Peyer's patch (tissue), 4 donors: ENCODE results near the gene L1CAM. TPM values are rescaled to one million over a fixed set of nuclear protein-coding genes. Genes with fewer than 3 reads are reported as not detected.

Source experiments
- DNase-seq, 3 donors: peaks; one replicate each; pipeline ENCODE4 v3.0.0-alpha.2; 2017 to 2019
- H3K27ac ChIP-seq, 4 donors: fragments of 200-600 bp; sonication (generic); one replicate each; pipeline ENCODE4 v1.5.1; 2016 to 2019
- H3K27me3 ChIP-seq, 2 donors: fragments of 200-600 bp; sonication (generic); one replicate each; pipeline ENCODE4 v1.5.1; 2019
- H3K36me3 ChIP-seq, 3 donors: fragments of 200-600 bp; sonication (generic); one replicate each; pipeline ENCODE4 v1.5.1; 2016 to 2019
- H3K4me1 ChIP-seq, 4 donors: fragments of 200-600 bp; sonication (generic); one replicate each; pipeline ENCODE4 v1.5.1; 2016 to 2019
- H3K4me3 ChIP-seq, 4 donors: fragments of 200-600 bp; sonication (generic); 1 replicate in 3 of 4; 2 replicates in 1 of 4; pipeline ENCODE4 v1.5.1; 2016 to 2019; ENCODE audit warnings: mild to moderate bottlenecking in 1 of 4
- H3K9me3 ChIP-seq, 4 donors: fragments of 200-600 bp; sonication (generic); one replicate each; pipeline ENCODE4 v1.5.1; 2016 to 2019; ENCODE audit warnings: mild to moderate bottlenecking in 1 of 4
- POLR2A ChIP-seq, 2 donors: fragments of 450-650 bp; IDR thresholded peaks; one replicate each; pipeline ENCODE4 v1.5.1; 2017; ENCODE audit warnings: antibody characterized with exemption in 2 of 2, mild to moderate bottlenecking in 2 of 2, moderate library complexity in 2 of 2
- total RNA-seq, 4 donors: library from RNA; depleted of rRNA; stranded (reverse); fragments of >200 nt; gene quantifications; one replicate each; pipeline ENCODE4 v1.1.0, GENCODE V29; 2016
- TF ChIP-seq, protein P1 (sequence below), 6 experiments: fragments of 450-650 bp in 4 of 6; fragments of 200-600 bp in 2 of 6; sonication (generic) in 1 of 6; IDR thresholded peaks; one replicate each; pipeline ENCODE4 v1.5.1; 2017 to 2019; ENCODE audit warnings: antibody characterized with exemption in 6 of 6, mild to moderate bottlenecking in 3 of 6, moderate library complexity in 1 of 6

Gene L1CAM
- total RNA-seq, 4 donors from 2014 or later = 1.8 to 7.4 (median 4.6) TPM

DNA sequence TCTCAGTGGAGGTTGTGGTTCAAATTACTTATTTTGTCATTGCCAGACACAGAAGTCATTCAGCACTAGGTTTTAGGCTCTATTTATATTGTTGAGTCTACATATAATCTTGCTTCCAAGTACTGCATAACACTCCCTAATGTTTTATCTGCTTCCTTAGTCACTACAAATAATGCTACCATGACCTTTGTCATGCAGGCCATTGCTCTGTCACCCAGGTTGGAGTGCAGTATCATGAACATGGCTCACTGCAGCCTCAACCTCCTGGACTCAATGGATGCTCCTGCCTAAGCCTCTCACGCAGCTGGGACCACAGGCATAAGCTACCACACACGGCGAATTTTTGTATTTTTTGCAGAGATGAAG is 32.1 kb downstream of the L1CAM start:
- TF ChIP-seq, protein P1, sequence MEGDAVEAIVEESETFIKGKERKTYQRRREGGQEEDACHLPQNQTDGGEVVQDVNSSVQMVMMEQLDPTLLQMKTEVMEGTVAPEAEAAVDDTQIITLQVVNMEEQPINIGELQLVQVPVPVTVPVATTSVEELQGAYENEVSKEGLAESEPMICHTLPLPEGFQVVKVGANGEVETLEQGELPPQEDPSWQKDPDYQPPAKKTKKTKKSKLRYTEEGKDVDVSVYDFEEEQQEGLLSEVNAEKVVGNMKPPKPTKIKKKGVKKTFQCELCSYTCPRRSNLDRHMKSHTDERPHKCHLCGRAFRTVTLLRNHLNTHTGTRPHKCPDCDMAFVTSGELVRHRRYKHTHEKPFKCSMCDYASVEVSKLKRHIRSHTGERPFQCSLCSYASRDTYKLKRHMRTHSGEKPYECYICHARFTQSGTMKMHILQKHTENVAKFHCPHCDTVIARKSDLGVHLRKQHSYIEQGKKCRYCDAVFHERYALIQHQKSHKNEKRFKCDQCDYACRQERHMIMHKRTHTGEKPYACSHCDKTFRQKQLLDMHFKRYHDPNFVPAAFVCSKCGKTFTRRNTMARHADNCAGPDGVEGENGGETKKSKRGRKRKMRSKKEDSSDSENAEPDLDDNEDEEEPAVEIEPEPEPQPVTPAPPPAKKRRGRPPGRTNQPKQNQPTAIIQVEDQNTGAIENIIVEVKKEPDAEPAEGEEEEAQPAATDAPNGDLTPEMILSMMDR (IDR thresholded peaks at IDR 0.05) = no peak
- no peak for TF ChIP-seq POLR2A (IDR thresholded peaks at IDR 0.05)
- DNase-seq = no peak
- no peaks in the 10 kb centered on the region for H3K4me1 ChIP-seq
- H3K9me3 ChIP-seq = no peaks in the 10 kb centered on the region
- no peak overlapping the region for H3K27ac ChIP-seq
- H3K36me3 ChIP-seq = no peaks in the 10 kb centered on the region
- H3K4me3 ChIP-seq = no peak overlapping the region
- H3K27me3 ChIP-seq = no peaks in the 10 kb centered on the region

DNA sequence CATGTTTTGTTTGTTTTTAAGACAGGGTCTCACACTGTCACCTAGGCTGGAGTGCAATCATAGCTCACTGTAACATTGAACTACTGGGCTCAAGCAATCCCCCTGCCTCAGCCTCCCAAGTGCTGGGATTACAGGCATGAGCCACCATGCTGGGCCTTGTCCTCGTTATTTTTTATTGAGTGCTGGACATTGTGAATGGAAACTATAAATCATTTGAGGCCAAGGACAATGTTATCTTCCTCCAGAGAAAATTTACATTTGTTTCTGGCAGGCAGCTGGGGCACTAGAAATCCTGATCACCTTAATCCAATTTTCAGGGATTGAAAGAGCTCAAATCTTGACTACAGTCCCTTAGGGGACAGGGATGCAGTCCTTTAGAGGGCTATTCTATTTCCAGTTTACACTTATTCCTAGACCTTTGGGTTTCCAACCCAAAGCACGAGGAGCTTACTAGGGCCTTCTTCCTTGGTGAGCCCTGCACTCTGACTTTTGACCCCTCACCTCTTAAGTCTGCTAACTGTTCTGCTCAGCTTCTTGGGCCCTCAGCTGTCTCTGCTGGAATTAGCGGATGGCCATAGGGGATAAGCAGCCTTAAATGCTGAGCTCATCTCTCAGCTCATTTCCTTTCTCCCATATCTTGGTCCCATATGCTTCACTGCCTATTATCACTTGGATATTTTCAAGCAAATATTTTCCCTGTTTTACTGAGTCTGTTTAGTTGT is 32.6 kb downstream of the L1CAM start:
- Histone ChIP-seq H3K36me3 (no peaks in the 10 kb centered on the region), H3K4me1 (no peaks in the 10 kb centered on the region), H3K4me3 (no peak overlapping the region), H3K27ac (no peak overlapping the region), H3K27me3 (no peaks in the 10 kb centered on the region), H3K9me3 (no peaks in the 10 kb centered on the region)
- DNase-seq = no peak
- TF ChIP-seq, protein P1 (IDR thresholded peaks at IDR 0.05) = no peak
- no peak for TF ChIP-seq POLR2A (IDR thresholded peaks at IDR 0.05)

DNA sequence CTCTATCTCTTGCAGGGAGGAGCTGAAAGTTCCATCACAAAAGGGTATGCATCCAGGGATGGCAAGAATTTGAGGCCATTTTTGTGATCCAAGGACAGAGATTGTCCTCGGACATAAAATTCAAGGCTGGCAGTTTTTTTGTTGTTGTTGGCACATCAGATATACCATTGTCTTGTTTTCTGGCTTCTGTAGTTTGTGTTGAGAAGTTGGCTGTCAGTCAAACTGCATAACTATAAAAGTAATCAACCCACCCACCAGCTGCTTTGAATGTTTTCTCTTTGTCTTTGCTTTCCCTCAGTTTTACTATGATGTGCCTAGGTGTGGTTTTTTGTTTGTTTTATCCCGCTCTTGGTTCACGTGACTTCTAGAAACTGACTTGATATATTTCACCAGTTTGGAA is 34.0 kb downstream of the L1CAM start:
- H3K4me1 ChIP-seq = no peaks in the 10 kb centered on the region
- no peaks in the 10 kb centered on the region for H3K9me3 ChIP-seq
- H3K27ac ChIP-seq = no peak overlapping the region
- H3K27me3 ChIP-seq = no peaks in the 10 kb centered on the region
- H3K4me3 ChIP-seq = no peak overlapping the region
- DNase-seq = no peak
- TF ChIP-seq, protein P1 (IDR thresholded peaks at IDR 0.05) = no peak
- TF ChIP-seq POLR2A (IDR thresholded peaks at IDR 0.05) = no peak
- no peaks in the 10 kb centered on the region for H3K36me3 ChIP-seq

GRCh38 chrX:153848325-153848724 is 37.6 kb downstream of the L1CAM start:
- H3K27me3 ChIP-seq = no peaks in the 10 kb centered on the region
- no peaks in the 10 kb centered on the region for H3K9me3 ChIP-seq
- H3K27ac ChIP-seq = no peak overlapping the region
- H3K4me1 ChIP-seq = no peaks in the 10 kb centered on the region
- DNase-seq = no peak
- H3K36me3 ChIP-seq = no peaks in the 10 kb centered on the region
- H3K4me3 ChIP-seq = no peak overlapping the region
- no peak for TF ChIP-seq POLR2A (IDR thresholded peaks at IDR 0.05)
- TF ChIP-seq, protein P1 (IDR thresholded peaks at IDR 0.05) = no peak

DNA sequence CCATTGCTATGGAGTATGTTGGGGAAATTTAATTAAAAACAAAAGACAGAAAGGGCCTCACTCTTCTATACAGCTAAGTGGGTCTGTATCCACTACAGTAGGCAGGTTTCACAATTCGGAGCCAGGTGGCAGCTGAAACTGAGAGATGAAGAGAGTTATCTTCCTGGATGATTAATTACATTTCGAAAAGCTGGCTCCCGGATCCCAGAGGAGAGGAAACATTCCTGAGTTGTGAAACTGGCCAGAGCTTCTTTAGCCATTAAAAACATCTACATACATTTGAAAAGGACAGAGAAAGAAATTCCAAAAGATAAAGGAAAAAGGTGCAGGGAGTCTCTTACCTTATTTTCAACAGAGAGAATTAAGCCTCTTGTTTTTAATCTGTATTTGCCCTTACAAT is 40.1 kb downstream of the L1CAM start:
- DNase-seq = no peak
- Histone ChIP-seq H3K4me1 (no peaks in the 10 kb centered on the region), H3K27ac (no peak overlapping the region), H3K27me3 (no peaks in the 10 kb centered on the region), H3K36me3 (no peaks in the 10 kb centered on the region), H3K9me3 (no peaks in the 10 kb centered on the region), H3K4me3 (no peak overlapping the region)
- no peak for TF ChIP-seq POLR2A (IDR thresholded peaks at IDR 0.05)
- TF ChIP-seq, protein P1 (IDR thresholded peaks at IDR 0.05) = no peak

DNA sequence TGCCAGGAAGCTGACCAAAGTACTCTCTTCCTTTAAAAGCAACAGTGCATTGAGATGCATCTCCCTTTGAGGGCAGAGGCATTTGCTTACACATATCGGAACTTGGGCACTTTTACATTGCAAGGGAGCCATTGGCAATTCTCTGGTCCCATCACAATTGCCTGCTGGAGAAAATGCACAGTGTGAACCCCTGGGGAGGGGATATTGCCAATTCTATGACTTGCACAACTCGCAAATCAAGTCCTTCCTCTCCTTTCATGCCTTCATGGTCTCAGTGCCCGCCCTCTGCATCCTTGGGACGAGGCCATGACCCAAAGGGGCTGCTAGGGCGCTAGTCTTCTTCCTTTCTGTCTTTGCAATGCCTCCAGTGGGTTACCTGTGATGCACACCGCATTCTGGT is 40.8 kb downstream of the L1CAM start:
- Histone ChIP-seq H3K36me3 (no peaks in the 10 kb centered on the region), H3K4me3 (no peak overlapping the region), H3K9me3 (no peaks in the 10 kb centered on the region), H3K4me1 (no peaks in the 10 kb centered on the region), H3K27ac (no peak overlapping the region), H3K27me3 (no peaks in the 10 kb centered on the region)
- DNase-seq = no peak
- TF ChIP-seq POLR2A (IDR thresholded peaks at IDR 0.05) = no peak
- TF ChIP-seq, protein P1 (IDR thresholded peaks at IDR 0.05) = no peak
